Endothelial cell of umbilical vein (primary cell): ENCODE data around the gene MYOF. TPM values are rescaled to one million over a fixed set of nuclear protein-coding genes. Genes with fewer than 3 reads are reported as not detected.

Source experiments
- BruUV-seq: library from RNA; stranded (reverse); fragments of 400-500 nt; replicated peaks from 2 replicates; lab custom pipeline; 2021; lab: Mats Ljungman, UMichigan
- CTCF ChIA-PET: fragments of 300-600, 350-600 bp; sonication (Branson Sonifier 250); formaldehyde crosslinking; loops from one replicate; lab custom pipeline; 2021; ENCODE audit warnings: antibody characterized with exemption, inconsistent platforms; lab: Charles Lee
- POLR2A ChIA-PET: fragments of 300-600, 350-600 bp; sonication (Branson Sonifier 250); formaldehyde crosslinking; loops from one replicate; lab custom pipeline; 2021; ENCODE audit warnings: antibody characterized with exemption, inconsistent platforms; lab: Charles Lee
- DNase-seq: peaks from one replicate; pipeline ENCODE4 v3.0.0-alpha.2; 2011; ENCODE audit warnings: low read depth, low spot score
- FAIRE-seq: peaks from 2 replicates; lab custom pipeline; 2011; peaks lifted over from hg19 to GRCh38; lab: Jason Lieb, UNC
- H2AFZ ChIP-seq: 2 replicates; pipeline ENCODE4 v1.6.0; 2012; ENCODE audit warnings: low read depth, low read length, control low read depth, inconsistent platforms
- H3K27ac ChIP-seq: 2 replicates; pipeline ENCODE4 v1.5.1; 2011; ENCODE audit warnings: low read depth, mild to moderate bottlenecking, control low read depth, low read length, moderate library complexity; ENCODE audit not compliant: insufficient read depth
- H3K27me3 ChIP-seq, 2 experiments: 2 replicates each; pipeline versions ENCODE4 v1.6.0 to v1.6.1; 2011; ENCODE audit warnings: low read length in 2 of 2, mixed read lengths in 1 of 2; ENCODE audit not compliant: control insufficient read depth in 2 of 2, insufficient read depth in 2 of 2
- H3K36me3 ChIP-seq, 2 experiments: 2 replicates in 1 of 2; 3 replicates in 1 of 2; pipeline ENCODE4 v1.5.1; 2011; ENCODE audit warnings: low read length in 2 of 2, mild to moderate bottlenecking in 1 of 2, moderate library complexity in 1 of 2; ENCODE audit not compliant: control insufficient read depth in 2 of 2, insufficient read depth in 2 of 2; ENCODE audit errors: extremely low read depth in 1 of 2
- H3K4me1 ChIP-seq: 3 replicates; pipeline ENCODE4 v1.5.1; 2011; ENCODE audit warnings: mild to moderate bottlenecking, low read length; ENCODE audit not compliant: control insufficient read depth, insufficient read depth; ENCODE audit errors: extremely low read depth
- H3K4me2 ChIP-seq: 2 replicates; pipeline ENCODE4 v1.6.1; 2011; ENCODE audit warnings: low read length, control low read depth, mixed read lengths; ENCODE audit not compliant: insufficient read depth
- H3K4me3 ChIP-seq, 3 experiments: fragments of 200-600 bp in 1 of 3; sonication (generic), shearing (Covaris generic) in 1 of 3; replicated peaks in 1 of 3; 2 replicates each; pipeline ENCODE4 v1.5.1; 2011 to 2016; ENCODE audit warnings: control low read depth in 3 of 3, low read length in 3 of 3, mild to moderate bottlenecking in 2 of 3, inconsistent platforms in 1 of 3, low read depth in 1 of 3, moderate library complexity in 1 of 3; ENCODE audit not compliant: insufficient read depth in 1 of 3
- H3K79me2 ChIP-seq: 2 replicates; pipeline ENCODE4 v1.6.0; 2012; ENCODE audit warnings: low read length, inconsistent platforms; ENCODE audit not compliant: control insufficient read depth, insufficient read depth
- H3K9ac ChIP-seq: replicated peaks from 2 replicates; pipeline ENCODE3; 2011; ENCODE audit warnings: low read length, control low read depth; ENCODE audit not compliant: insufficient read depth; ENCODE audit errors: extremely low read depth
- H3K9me1 ChIP-seq: replicated peaks from 3 replicates; pipeline ENCODE4 v1.6.0; 2011; ENCODE audit warnings: mild to moderate bottlenecking, low read length; ENCODE audit not compliant: control insufficient read depth, insufficient read depth; ENCODE audit errors: extremely low read depth
- H3K9me3 ChIP-seq: replicated peaks from 2 replicates; pipeline ENCODE4 v1.5.1; 2012; ENCODE audit warnings: low read length, inconsistent platforms; ENCODE audit not compliant: control insufficient read depth, insufficient read depth
- H4K20me1 ChIP-seq: replicated peaks from 2 replicates; pipeline ENCODE3; 2011; ENCODE audit warnings: mild to moderate bottlenecking, low read length; ENCODE audit not compliant: control insufficient read depth, insufficient read depth; ENCODE audit errors: extremely low read depth
- CTCF ChIP-seq, 2 donors: IDR thresholded peaks; 1 replicate in 1 of 2; 2 replicates in 1 of 2; pipeline ENCODE4 v1.5.1; 2011; ENCODE audit warnings: low read length in 2 of 2, mild to moderate bottlenecking in 2 of 2, moderate library complexity in 2 of 2, control low read depth in 1 of 2, inconsistent platforms in 1 of 2, low read depth in 1 of 2; ENCODE audit not compliant: insufficient read depth in 1 of 2; ENCODE audit errors: extremely low read depth in 1 of 2
- EZH2 ChIP-seq: IDR thresholded peaks from 2 replicates; pipeline ENCODE4 v1.6.1; 2012; ENCODE audit warnings: borderline replicate concordance, low read depth, mild to moderate bottlenecking, moderate library complexity, low read length, inconsistent platforms; ENCODE audit not compliant: severe bottlenecking
- FOS ChIP-seq: IDR thresholded peaks from 2 replicates; pipeline ENCODE4 v1.6.1; 2011; ENCODE audit warnings: mild to moderate bottlenecking, low read length, moderate library complexity, borderline replicate concordance; ENCODE audit not compliant: insufficient read depth
- GATA2 ChIP-seq: IDR thresholded peaks from 2 replicates; pipeline ENCODE4 v1.7.0; 2011; ENCODE audit warnings: low read depth, mild to moderate bottlenecking, moderate library complexity, mixed read lengths, low read length; ENCODE audit not compliant: insufficient read length, insufficient read depth
- JUN ChIP-seq: IDR thresholded peaks from 2 replicates; pipeline ENCODE4 v1.6.1; 2011; ENCODE audit warnings: borderline replicate concordance, low read depth; ENCODE audit not compliant: insufficient read length, insufficient read depth
- MYC ChIP-seq: IDR thresholded peaks from one replicate; pipeline ENCODE4 v1.6.1; 2011; ENCODE audit warnings: mild to moderate bottlenecking, low read depth, low read length
- POLR2A ChIP-seq: IDR thresholded peaks from 2 replicates; pipeline ENCODE4 v1.6.1; 2012; ENCODE audit warnings: low read depth, mild to moderate bottlenecking, control low read depth, low read length
- POLR2AphosphoS5 ChIP-seq: IDR thresholded peaks from 2 replicates; pipeline ENCODE4 v1.6.1; 2012; ENCODE audit warnings: low read depth, mild to moderate bottlenecking, control low read depth, low read length, moderate library complexity; ENCODE audit not compliant: insufficient read depth
- dilution Hi-C: fragments of 300-500 bp; cut with MboI; formaldehyde crosslinking; loops from one replicate; pipeline ENCODE4 v1.15.0; 2019; ENCODE audit warnings: low sequenced_read_pairs; ENCODE audit not compliant: extremely low pct_ligation_motif_present
- intact Hi-C: fragments of 100-400 bp; cut with micrococcal nuclease; formaldehyde crosslinking; loops from one replicate; pipeline ENCODE4 v1.10.0; 2022
- polyA plus RNA-seq, 4 experiments: library from polyadenylated mRNA; depleted of rRNA in 3 of 4; stranded (reverse) in 3 of 4; unstranded in 1 of 4; fragments of >200 nt; gene quantifications; 2 replicates each; pipeline versions ENCODE4 v1.2.1 to v1.2.3, GENCODE V29; 2011 to 2012; ENCODE audit warnings: missing spikeins in 1 of 4
- total RNA-seq: library from RNA; stranded (reverse); gene quantifications from 2 replicates; pipeline ENCODE4 v1.2.3, GENCODE V29; 2021
- TF ChIP-seq, protein P1 (sequence below): IDR thresholded peaks from 2 replicates; pipeline ENCODE4 v1.6.1; 2011; ENCODE audit not compliant: insufficient read depth, insufficient read length

The MYOF gene
- total and polyA plus RNA-seq, 2 donors (not counting 3 experiments of a cell fraction or from before 2014, with no cell fraction given) = 98.4 to 379 TPM

GRCh38 chr10:93471110-93471651 is 11.0 kb downstream of the MYOF start:
- dilution Hi-C loops = no loop called here
- Histone ChIP-seq H4K20me1 (no peaks in the 10 kb centered on the region), H3K27ac (peak overlapping the region; percentile 86), H3K4me2 (no peak overlapping the region), H3K9me1 (no peaks in the 10 kb centered on the region), H3K27me3 (no peaks in the 10 kb centered on the region), H3K4me1 (peaks cover 87% of the 10 kb centered on the region), H2AFZ (no peak overlapping the region), H3K9me3 (no peaks in the 10 kb centered on the region), H3K36me3 (peaks cover 4 to 6% of the 10 kb centered on the region in 2 experiments), H3K79me2 (peaks cover 70% of the 10 kb centered on the region), H3K4me3 (no peak overlapping the region), H3K9ac (peak overlapping the region; percentile 68)
- intact Hi-C loops = loop anchor here (1.0 kb wide), 1 partner anchor 8 kb away; no protein-coding TSS in a partner anchor
- DNase-seq (peak; percentile 97), FAIRE-seq (peak; percentile 92)
- TF ChIP-seq MYC = no peak
- TF ChIP-seq EZH2 = no peak
- peak; percentile 57 for TF ChIP-seq GATA2
- peak; percentile 98 for TF ChIP-seq JUN
- peak; percentile 83 for TF ChIP-seq POLR2AphosphoS5
- no peak for TF ChIP-seq POLR2A
- TF ChIP-seq, protein P1, sequence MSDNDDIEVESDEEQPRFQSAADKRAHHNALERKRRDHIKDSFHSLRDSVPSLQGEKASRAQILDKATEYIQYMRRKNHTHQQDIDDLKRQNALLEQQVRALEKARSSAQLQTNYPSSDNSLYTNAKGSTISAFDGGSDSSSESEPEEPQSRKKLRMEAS = no peak
- TF ChIP-seq FOS = peak; percentile 99
- no peak for TF ChIP-seq CTCF (IDR thresholded peaks at IDR 0.05; ENCODE audit: extremely low read depth in 1 of 2, insufficient read depth in 1 of 2, low read depth in 1 of 2, low read length in 2 of 2)
- BruUV-seq = TSS peak; percentile 55
- CTCF ChIA-PET = interaction anchor here (0.7 to 4.3 kb wide), 11 partner anchors 9 to 118 kb away, joined by 3 to 79 read pairs (median 4); partner anchors contain the start of gene MYOF
- POLR2A ChIA-PET = interaction anchor here (0.7 to 1.7 kb wide), 7 partner anchors 9 to 896 kb away, joined by 3 to 26 read pairs (median 4); partner anchors contain the start of gene MYOF
